Stomach smooth muscle (tissue), 2 donors: ENCODE measurements around the gene CYP3A7.
"Not testable (repeated sequence)": the region's sequence is repeated elsewhere in the genome, so short reads cannot be mapped to it uniquely, and the experiment has no call there.

Source experiments
- H3K27ac ChIP-seq: one replicate; pipeline ENCODE4 v1.7.0; 2013; ENCODE audit warnings: mild to moderate bottlenecking, low read length, inconsistent platforms
- H3K27me3 ChIP-seq, 2 donors: one replicate each; pipeline ENCODE4 v1.7.0; 2013; ENCODE audit warnings: low read length in 2 of 2; ENCODE audit not compliant: insufficient read depth in 2 of 2, control insufficient read depth in 1 of 2
- H3K36me3 ChIP-seq, 2 donors: one replicate each; pipeline ENCODE4 v1.7.0; 2013; ENCODE audit warnings: low read length in 2 of 2; ENCODE audit not compliant: control insufficient read depth in 2 of 2, insufficient read depth in 2 of 2
- H3K4me1 ChIP-seq: one replicate; pipeline ENCODE4 v1.7.0; 2013; ENCODE audit warnings: low read length; ENCODE audit not compliant: control insufficient read depth, insufficient read depth
- H3K4me3 ChIP-seq, 2 donors: one replicate each; pipeline ENCODE4 v1.7.0; 2013; ENCODE audit warnings: low read length in 2 of 2
- H3K9ac ChIP-seq, 2 donors: one replicate each; pipeline ENCODE4 v1.7.0; 2013; ENCODE audit warnings: low read length in 2 of 2, mild to moderate bottlenecking in 1 of 2
- H3K9me3 ChIP-seq, 2 donors: one replicate each; pipeline ENCODE4 v1.7.0; 2013; ENCODE audit warnings: low read length in 2 of 2; ENCODE audit not compliant: control insufficient read depth in 2 of 2
- donor health status: healthy.
- donor health status: Pancreatic carcinoma.

CYP3A7 gene

GRCh38 chr7:99734987-99735386 is at the start of gene CYP3A7:
Gene CYP3A7 (minus strand): TSS chr7:99735196. CDS start chr7:99735093, 103 bp downstream.
- no peak within 1 kb of the TSS for H3K27ac ChIP-seq
- H3K9ac ChIP-seq = no peak within 1 kb of the TSS
- H3K4me1 ChIP-seq = no peaks in the 10 kb centered on the region
- no peaks in the 10 kb centered on the region for H3K27me3 ChIP-seq
- H3K36me3 ChIP-seq = peaks cover 0 to 2% of the 10 kb centered on the region in 2 donors
- no peaks in the 10 kb centered on the region for H3K9me3 ChIP-seq
- no peak within 1 kb of the TSS for H3K4me3 ChIP-seq

GRCh38 chr7:99784007-99784406 is 49.0 kb upstream of the CYP3A7 start, which contains the start of gene CYP3A4:
Gene CYP3A4 (minus strand): TSS chr7:99784184. CDS start chr7:99784081, 103 bp downstream.
- H3K27ac ChIP-seq = no peak within 1 kb of the TSS
- H3K9me3 ChIP-seq = no peaks in the 10 kb centered on the region
- H3K36me3 ChIP-seq = no peaks in the 10 kb centered on the region
- no peak within 1 kb of the TSS for H3K9ac ChIP-seq
- H3K27me3 ChIP-seq = no peaks in the 10 kb centered on the region
- H3K4me1 ChIP-seq = no peaks in the 10 kb centered on the region
- H3K4me3 ChIP-seq = no peak within 1 kb of the TSS

DNA sequence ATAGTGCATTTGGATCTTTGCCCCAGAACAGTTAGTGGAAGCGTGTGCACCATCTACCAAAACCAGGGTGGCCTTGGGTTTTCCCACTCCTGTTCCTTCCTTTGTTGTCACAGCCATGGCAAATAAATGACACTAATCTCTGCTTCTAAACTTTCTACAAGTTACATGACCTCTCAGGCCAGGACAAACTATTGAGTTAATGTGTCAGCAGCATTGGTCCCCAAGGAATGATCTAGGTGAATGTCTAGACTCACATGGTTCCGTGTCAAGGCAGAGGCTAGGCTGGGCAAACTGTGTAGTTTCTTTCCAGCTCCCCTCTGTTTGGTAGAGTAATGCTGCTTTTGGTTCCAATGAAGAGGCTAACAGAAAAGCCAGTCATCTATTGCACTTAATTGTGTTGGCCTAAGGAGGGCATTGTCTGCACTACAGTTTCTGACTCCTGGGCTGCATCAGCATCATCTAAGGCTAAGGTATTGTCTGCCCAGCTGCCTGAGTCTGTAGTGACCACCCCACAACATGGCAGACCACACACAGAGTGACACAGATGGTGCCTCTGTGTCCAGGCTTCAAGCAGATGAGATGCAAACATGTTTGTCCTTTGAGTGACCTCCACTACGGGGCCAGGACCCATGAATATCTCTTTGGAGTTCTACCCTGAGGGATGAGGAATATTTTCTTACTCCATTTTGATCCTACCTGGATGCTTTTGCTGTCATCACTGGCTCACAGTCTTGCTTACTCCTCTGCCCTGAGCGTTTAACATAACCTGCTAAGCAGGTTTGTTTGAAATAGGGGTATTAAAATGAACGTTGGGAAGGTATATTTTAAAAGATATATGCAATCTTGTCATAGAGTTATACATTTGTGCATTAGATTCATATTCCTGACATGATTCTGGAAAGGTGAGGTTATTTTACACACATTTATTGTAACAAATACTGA is 47.3 kb upstream of the CYP3A7 start:
- Histone ChIP-seq H3K4me1 (no peaks in the 10 kb centered on the region), H3K9ac (no peak overlapping the region), H3K4me3 (no peak overlapping the region), H3K27ac (no peak overlapping the region), H3K27me3 (no peaks in the 10 kb centered on the region), H3K36me3 (no peaks in the 10 kb centered on the region), H3K9me3 (no peaks in the 10 kb centered on the region)

DNA sequence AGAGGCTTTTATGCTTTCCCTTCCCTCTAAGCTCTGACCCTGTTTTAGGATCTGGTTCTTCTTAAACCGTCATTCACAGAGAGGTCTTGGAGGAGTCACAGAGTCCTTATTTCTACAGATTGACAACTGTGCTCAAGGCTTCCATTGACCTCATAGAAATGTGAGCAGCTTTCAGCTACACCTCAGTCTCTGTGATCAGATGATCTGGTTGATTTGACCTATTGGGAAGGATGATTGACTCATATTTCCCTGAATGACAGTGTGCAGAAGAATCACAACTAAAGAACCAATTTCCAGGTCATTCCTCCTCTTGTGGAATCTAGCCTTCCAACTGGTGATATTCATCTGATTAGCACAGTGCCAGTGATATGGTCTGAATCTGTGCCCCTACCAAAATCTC is 45.6 kb upstream of the CYP3A7 start:
- Histone ChIP-seq H3K9me3 (no peaks in the 10 kb centered on the region), H3K27me3 (no peaks in the 10 kb centered on the region), H3K36me3 (no peaks in the 10 kb centered on the region), H3K9ac (no peak overlapping the region), H3K4me1 (no peaks in the 10 kb centered on the region), H3K27ac (no peak overlapping the region), H3K4me3 (no peak overlapping the region)

DNA sequence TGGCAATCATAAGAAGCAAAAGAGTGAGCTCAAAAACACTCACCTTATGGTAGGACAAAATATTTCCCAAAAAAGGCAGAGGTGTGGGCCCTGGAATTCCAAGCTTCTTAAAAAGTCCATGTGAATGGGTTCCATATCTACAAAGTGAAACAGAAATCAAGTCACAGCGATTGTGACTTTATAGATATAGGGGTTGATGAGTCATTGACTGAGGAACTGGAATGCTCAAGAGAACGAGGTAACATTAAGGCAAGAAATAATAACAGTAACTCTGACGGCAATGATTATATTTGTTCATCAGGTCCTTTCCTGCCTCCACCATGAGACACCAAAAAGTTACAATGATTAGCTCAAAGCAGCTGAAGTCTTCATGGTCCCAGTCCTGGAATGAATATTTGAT is 45.0 kb upstream of the CYP3A7 start:
- H3K9ac ChIP-seq = no peak overlapping the region
- H3K4me3 ChIP-seq = no peak overlapping the region
- no peak overlapping the region for H3K27ac ChIP-seq
- H3K9me3 ChIP-seq = no peaks in the 10 kb centered on the region
- no peaks in the 10 kb centered on the region for H3K36me3 ChIP-seq
- no peaks in the 10 kb centered on the region for H3K27me3 ChIP-seq
- H3K4me1 ChIP-seq = no peaks in the 10 kb centered on the region

DNA sequence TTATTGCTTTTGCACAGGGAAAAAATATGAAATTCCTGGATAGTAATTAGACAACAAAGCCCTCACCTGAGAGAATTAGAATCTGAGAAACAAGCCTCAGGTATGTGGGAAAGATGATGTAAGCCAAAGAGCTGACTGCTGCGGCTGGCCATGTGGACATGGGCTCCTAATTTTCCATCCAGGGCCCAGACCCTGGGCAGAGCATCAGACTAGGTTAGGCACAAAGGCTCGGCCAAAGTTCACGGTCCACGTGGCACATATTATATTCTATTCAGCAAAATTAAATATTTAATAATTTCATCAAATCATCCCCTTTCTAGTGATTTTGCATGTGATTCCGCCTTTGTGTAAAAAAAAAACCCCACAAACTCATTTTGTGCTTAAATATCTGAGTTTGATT is 43.9 kb upstream of the CYP3A7 start:
- Histone ChIP-seq H3K27me3 (no peaks in the 10 kb centered on the region), H3K4me3 (no peak overlapping the region), H3K9ac (no peak overlapping the region), H3K4me1 (no peaks in the 10 kb centered on the region), H3K36me3 (no peaks in the 10 kb centered on the region), H3K9me3 (no peaks in the 10 kb centered on the region), H3K27ac (no peak overlapping the region)

DNA sequence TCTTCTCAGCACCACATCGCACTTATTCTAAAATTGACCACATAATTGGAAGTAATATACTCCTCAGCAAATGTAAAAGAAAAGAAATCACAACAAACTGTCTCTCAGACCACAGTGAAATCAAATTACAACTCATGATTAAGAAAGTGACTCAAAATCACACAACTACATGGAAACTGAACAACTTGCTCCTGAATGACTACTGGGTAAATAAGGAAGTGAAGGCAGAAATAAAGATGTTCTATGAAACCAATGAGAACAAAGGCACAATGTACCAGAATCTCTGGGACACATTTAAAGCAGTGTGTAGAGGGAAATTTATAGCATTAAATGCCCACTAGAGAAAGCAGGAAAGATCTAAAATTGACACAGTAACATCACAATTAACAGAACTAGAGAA is 38.4 kb upstream of the CYP3A7 start:
- H3K36me3 ChIP-seq, H3K9me3 ChIP-seq, H3K4me3 ChIP-seq, H3K9ac ChIP-seq, H3K27ac ChIP-seq, H3K27me3 ChIP-seq, H3K4me1 ChIP-seq: not testable (repeated sequence)

DNA sequence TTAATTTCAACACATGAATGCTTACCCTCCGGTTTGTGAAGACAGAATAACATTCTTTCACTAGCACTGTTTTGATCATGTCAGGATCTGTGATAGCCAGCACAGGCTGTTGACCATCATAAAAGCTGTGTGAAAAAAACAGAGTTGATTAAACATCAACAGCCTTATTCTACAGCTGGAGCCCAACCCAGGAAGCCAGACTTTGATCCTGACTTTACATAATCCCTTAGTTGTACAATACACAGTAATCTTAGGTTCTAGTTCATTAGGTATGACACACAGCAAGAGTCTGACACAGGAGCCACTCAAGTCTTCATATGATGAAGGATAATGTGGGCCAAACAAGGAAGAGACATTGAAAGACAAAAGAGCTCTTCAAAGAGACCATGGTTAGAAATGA is 37.6 kb upstream of the CYP3A7 start:
- H3K9me3 ChIP-seq = no peaks in the 10 kb centered on the region
- no peak overlapping the region for H3K4me3 ChIP-seq
- no peaks in the 10 kb centered on the region for H3K4me1 ChIP-seq
- H3K9ac ChIP-seq = no peak overlapping the region
- no peaks in the 10 kb centered on the region for H3K36me3 ChIP-seq
- no peak overlapping the region for H3K27ac ChIP-seq
- H3K27me3 ChIP-seq = no peaks in the 10 kb centered on the region

DNA sequence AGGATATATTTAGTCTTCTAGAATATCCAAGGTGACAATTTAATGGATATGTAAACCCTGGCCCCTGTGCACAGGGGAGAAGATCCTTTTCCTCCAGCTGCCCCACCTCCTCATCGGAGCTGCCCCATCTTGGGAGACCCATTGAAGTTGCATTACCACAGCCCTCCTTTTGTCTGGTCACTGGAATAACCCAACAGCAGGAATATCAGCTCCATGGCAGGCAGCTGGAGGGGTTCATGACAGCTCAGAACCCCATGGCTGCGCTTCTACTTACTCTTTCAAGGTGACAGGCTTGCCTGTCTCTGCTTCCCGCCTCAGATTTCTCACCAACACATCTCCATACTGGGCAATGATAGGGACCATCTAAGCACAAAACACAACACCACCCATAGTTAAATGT is 34.5 kb upstream of the CYP3A7 start:
- H3K9me3 ChIP-seq, H3K9ac ChIP-seq, H3K4me1 ChIP-seq, H3K36me3 ChIP-seq, H3K27ac ChIP-seq, H3K4me3 ChIP-seq, H3K27me3 ChIP-seq: not testable (repeated sequence)

GRCh38 chr7:99768471-99768870 is 33.5 kb upstream of the CYP3A7 start:
- no peak overlapping the region for H3K27ac ChIP-seq
- H3K9ac ChIP-seq = no peak overlapping the region
- H3K36me3 ChIP-seq = no peaks in the 10 kb centered on the region
- H3K4me1 ChIP-seq = no peaks in the 10 kb centered on the region
- H3K4me3 ChIP-seq = no peak overlapping the region
- no peaks in the 10 kb centered on the region for H3K27me3 ChIP-seq
- H3K9me3 ChIP-seq = no peaks in the 10 kb centered on the region

DNA sequence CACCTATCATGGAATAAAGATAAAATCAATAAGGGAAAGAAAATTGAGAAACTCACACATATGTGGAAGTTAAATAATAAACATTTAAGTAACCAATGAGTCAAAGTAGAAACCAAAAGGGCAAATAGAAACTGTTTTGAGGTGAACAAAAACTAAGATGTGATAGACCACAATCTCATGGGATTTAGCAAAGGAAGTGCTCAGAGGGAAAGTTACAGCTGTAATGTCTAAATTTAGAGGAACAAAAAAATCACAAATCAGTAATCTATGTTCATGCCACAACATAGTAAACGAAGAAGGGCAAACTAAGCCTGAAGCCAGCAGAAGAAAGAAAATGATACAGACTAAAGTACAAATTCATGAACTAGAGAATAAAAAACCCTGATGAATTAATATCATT is 32.7 kb upstream of the CYP3A7 start:
- no peaks in the 10 kb centered on the region for H3K4me1 ChIP-seq
- no peaks in the 10 kb centered on the region for H3K9me3 ChIP-seq
- H3K9ac ChIP-seq = no peak overlapping the region
- H3K4me3 ChIP-seq = no peak overlapping the region
- no peaks in the 10 kb centered on the region for H3K27me3 ChIP-seq
- no peaks in the 10 kb centered on the region for H3K36me3 ChIP-seq
- H3K27ac ChIP-seq = no peak overlapping the region
